Memory B cell (primary cell): ENCODE results near the gene RPUSD1.
"Not testable (repeated sequence)": the region's sequence is repeated elsewhere in the genome, so short reads cannot be mapped to it uniquely, and the experiment has no call there.

Source experiments
- ATAC-seq: fragments of 150-1000 bp; cut with Tn5 transposase; 2 replicates; pipeline ENCODE4 v1.10.0; 2021; ENCODE audit warnings: low read depth, mild to moderate bottlenecking, moderate library complexity
- DNase-seq, 2 donors: peaks; one replicate each; pipeline ENCODE4 v3.0.0; 2022; ENCODE audit warnings: low spot score in 2 of 2
- H3K27ac Mint-ChIP-seq: one replicate; pipeline ENCODE4 v1.8.0; 2022; ENCODE audit warnings: mild to moderate bottlenecking, moderate library complexity, mixed read lengths
- H3K27me3 Mint-ChIP-seq: one replicate; pipeline ENCODE4 v1.8.0; 2022; ENCODE audit warnings: mixed read lengths
- H3K36me3 Mint-ChIP-seq: one replicate; pipeline ENCODE4 v1.8.0; 2022; ENCODE audit warnings: mild to moderate bottlenecking, mixed read lengths
- H3K4me1 Mint-ChIP-seq: one replicate; pipeline ENCODE4 v1.8.0; 2022; ENCODE audit warnings: mixed read lengths
- H3K4me3 Mint-ChIP-seq: one replicate; pipeline ENCODE4 v1.8.0; 2022; ENCODE audit warnings: mild to moderate bottlenecking, moderate library complexity, mixed read lengths
- H3K9me3 Mint-ChIP-seq: one replicate; pipeline ENCODE4 v1.8.0; 2022; ENCODE audit warnings: mixed read lengths

The RPUSD1 gene

GRCh38 chr16:778447-778846, 9.7 kb downstream of the RPUSD1 start:
- Mint-ChIP-seq H3K4me1 (no peaks in the 10 kb centered on the region), H3K4me3 (no peak overlapping the region), H3K27ac (no peak overlapping the region), H3K36me3 (no peaks in the 10 kb centered on the region), H3K9me3 (no peaks in the 10 kb centered on the region), H3K27me3 (peaks cover 17% of the 10 kb centered on the region)
- DNase-seq (no peak), ATAC-seq (no peak)

- DNase-seq, result no peak
- H3K36me3 Mint-ChIP-seq, result no peaks in the 10 kb centered on the region
- H3K4me3 Mint-ChIP-seq, result no peak overlapping the region
- no peak for ATAC-seq
- peaks cover 13% of the 10 kb centered on the region for H3K27me3 Mint-ChIP-seq
- no peaks in the 10 kb centered on the region for H3K9me3 Mint-ChIP-seq
- H3K4me1 Mint-ChIP-seq, result no peaks in the 10 kb centered on the region
- no peak overlapping the region for H3K27ac Mint-ChIP-seq
Observed at GRCh38 chr16:777826-778225, 10.4 kb downstream of the RPUSD1 start.

GRCh38 chr16:776824-777223, 11.4 kb downstream of the RPUSD1 start:
- no peak for ATAC-seq

GRCh38 chr16:776298-776697, 11.9 kb downstream of the RPUSD1 start:
- ATAC-seq, H3K27me3 Mint-ChIP-seq, H3K9me3 Mint-ChIP-seq: not testable (repeated sequence)

More at GRCh38 chr16:776824-777223, 11.4 kb downstream of the RPUSD1 start:
- Mint-ChIP-seq H3K36me3 (no peaks in the 10 kb centered on the region), H3K9me3 (no peaks in the 10 kb centered on the region), H3K4me3 (no peak overlapping the region), H3K27me3 (peaks cover 12% of the 10 kb centered on the region), H3K27ac (no peak overlapping the region), H3K4me1 (no peaks in the 10 kb centered on the region)
- DNase-seq, result no peak

DNA sequence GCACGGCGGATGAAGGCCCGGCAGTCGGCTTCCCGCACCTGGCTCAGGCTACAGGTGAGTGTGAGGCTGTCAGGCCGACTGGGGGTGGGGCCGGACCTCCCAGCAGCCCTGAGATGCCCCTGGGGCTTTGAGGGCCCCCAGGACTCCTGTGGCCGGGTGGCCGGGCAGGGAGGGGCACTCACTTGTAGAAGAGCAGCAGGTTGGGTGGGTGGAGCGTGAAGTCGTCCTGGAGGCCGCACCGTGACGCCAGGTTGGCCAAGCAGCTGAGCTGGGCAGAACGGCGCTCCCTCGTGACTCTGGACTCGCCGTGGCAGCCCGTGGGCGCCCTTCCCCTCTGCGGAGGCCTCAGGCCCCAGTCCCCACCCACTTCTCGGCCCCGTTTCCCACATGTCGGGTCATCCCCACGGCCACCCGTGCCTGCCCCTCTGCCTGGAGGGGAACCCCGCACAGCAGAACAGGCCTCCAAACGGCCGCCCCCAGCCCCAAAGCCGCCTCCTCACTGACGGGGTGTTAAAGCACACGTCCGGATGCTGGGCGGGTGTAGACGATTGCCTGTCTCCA, 12.9 kb downstream of the RPUSD1 start:
- DNase-seq, result no peak
- Mint-ChIP-seq H3K27me3 (peaks cover 4% of the 10 kb centered on the region), H3K27ac (no peak overlapping the region), H3K4me1 (no peaks in the 10 kb centered on the region), H3K36me3 (no peaks in the 10 kb centered on the region), H3K9me3 (no peaks in the 10 kb centered on the region), H3K4me3 (no peak overlapping the region)
- no peak for ATAC-seq

More at GRCh38 chr16:776298-776697, 11.9 kb downstream of the RPUSD1 start:
- not testable (repeated sequence) for H3K27ac Mint-ChIP-seq, H3K36me3 Mint-ChIP-seq, DNase-seq, H3K4me1 Mint-ChIP-seq, H3K4me3 Mint-ChIP-seq

DNA sequence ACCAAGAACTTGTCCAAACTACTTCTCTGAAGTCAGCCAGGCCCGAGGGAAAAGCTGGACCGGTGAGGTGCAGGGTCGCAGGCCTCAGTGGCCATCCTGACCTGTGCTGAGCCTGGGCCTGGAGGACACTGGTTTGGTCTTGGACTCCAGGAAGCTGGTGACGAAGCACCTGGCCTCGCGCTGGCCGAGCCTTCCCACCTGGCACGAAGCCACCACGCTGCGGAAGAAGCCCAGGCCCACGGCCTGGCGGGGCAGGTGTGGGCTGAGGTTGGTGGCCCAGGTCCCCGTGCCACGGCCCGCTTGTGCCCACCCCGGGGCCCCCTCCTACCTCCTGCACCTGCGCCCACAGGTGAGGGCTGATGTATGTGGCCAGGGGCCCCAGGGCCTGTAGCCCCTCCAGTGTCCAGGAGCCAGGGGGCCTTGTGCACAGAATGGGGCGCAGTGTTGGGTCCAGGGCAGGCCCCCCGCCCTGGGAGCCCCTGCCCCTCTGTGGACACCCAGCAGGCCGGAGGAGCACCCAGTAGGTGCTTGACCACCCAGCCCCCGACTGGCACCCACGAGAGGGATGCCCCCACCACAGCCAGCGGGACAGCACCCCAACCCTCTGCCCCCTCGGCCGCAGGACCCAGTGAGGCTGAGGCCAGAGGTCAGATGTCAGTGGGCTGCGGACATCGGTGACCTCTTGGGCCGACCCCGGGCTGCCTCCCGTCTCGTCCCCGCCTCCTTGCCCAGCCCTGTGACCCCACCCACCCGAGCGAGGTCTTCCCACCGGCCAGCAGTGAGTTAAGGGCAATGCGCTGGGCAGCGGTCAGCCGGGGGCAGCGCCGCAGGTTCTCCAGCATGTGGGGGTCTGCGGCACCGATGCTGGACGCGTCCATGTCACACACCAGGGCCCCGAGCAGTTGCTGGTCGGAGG, 13.8 kb downstream of the RPUSD1 start:
- no peak for ATAC-seq
- Mint-ChIP-seq H3K27ac (no peak overlapping the region), H3K27me3 (peaks cover 4% of the 10 kb centered on the region), H3K9me3 (no peaks in the 10 kb centered on the region), H3K36me3 (no peaks in the 10 kb centered on the region), H3K4me3 (no peak overlapping the region), H3K4me1 (no peaks in the 10 kb centered on the region)
- DNase-seq, result no peak

- ATAC-seq (no peak), DNase-seq (no peak)
- no peak overlapping the region for H3K27ac Mint-ChIP-seq
- no peak overlapping the region for H3K4me3 Mint-ChIP-seq
- no peaks in the 10 kb centered on the region for H3K9me3 Mint-ChIP-seq
- no peaks in the 10 kb centered on the region for H3K36me3 Mint-ChIP-seq
- H3K4me1 Mint-ChIP-seq, result no peaks in the 10 kb centered on the region
- peaks cover 4% of the 10 kb centered on the region for H3K27me3 Mint-ChIP-seq
Observed at GRCh38 chr16:772959-773358, 15.2 kb downstream of the RPUSD1 start.

- no peaks in the 10 kb centered on the region for H3K36me3 Mint-ChIP-seq
- ATAC-seq, result no peak
- H3K27ac Mint-ChIP-seq, result no peak overlapping the region
- no peaks in the 10 kb centered on the region for H3K9me3 Mint-ChIP-seq
- H3K4me3 Mint-ChIP-seq, result no peak overlapping the region
- peaks cover 3% of the 10 kb centered on the region for H3K27me3 Mint-ChIP-seq
- H3K4me1 Mint-ChIP-seq, result no peaks in the 10 kb centered on the region
- no peak for DNase-seq
Observed at GRCh38 chr16:770411-770810, 17.8 kb downstream of the RPUSD1 start.

- Mint-ChIP-seq H3K4me1 (no peaks in the 10 kb centered on the region), H3K4me3 (no peak overlapping the region), H3K9me3 (no peaks in the 10 kb centered on the region), H3K36me3 (no peaks in the 10 kb centered on the region), H3K27ac (no peak overlapping the region), H3K27me3 (peaks cover 3% of the 10 kb centered on the region)
- no peak for ATAC-seq
- no peak for DNase-seq
Observed at GRCh38 chr16:769934-770333, 18.2 kb downstream of the RPUSD1 start.

- H3K9me3 Mint-ChIP-seq, result no peaks in the 10 kb centered on the region
- no peak overlapping the region for H3K27ac Mint-ChIP-seq
- H3K27me3 Mint-ChIP-seq, result peaks cover 3% of the 10 kb centered on the region
Observed at GRCh38 chr16:769184-769784, 18.9 kb downstream of the RPUSD1 start.

DNA sequence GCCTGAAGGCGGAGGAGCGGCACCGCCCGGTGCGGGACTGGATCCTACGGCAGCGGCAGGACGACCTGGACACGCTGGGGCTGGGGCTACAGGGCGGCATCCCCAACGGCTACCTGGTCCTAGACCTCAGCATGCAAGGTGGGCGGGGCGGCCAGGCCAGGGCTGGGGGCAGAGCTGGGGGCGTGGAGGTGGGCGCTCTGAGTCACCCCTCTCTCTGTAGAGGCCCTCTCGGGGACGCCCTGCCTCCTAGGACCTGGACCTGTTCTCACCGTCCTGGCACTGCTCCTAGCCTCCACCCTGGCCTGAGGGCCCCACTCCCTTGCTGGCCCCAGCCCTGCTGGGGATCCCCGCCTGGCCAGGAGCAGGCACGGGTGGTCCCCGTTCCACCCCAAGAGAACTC, 19.8 kb downstream of the RPUSD1 start:
- Mint-ChIP-seq H3K27ac (no peak overlapping the region), H3K4me3 (no peak overlapping the region), H3K4me1 (no peaks in the 10 kb centered on the region), H3K36me3 (no peaks in the 10 kb centered on the region), H3K27me3 (peaks cover 6% of the 10 kb centered on the region), H3K9me3 (no peaks in the 10 kb centered on the region)
- ATAC-seq (no peak), DNase-seq (no peak)

More at GRCh38 chr16:769184-769784, 18.9 kb downstream of the RPUSD1 start:
- DNase-seq (no peak), ATAC-seq (no peak)
- Mint-ChIP-seq H3K4me3 (no peak overlapping the region), H3K4me1 (no peaks in the 10 kb centered on the region), H3K36me3 (no peaks in the 10 kb centered on the region)

GRCh38 chr16:767743-768235, 20.4 kb downstream of the RPUSD1 start:
- ATAC-seq (no peak), DNase-seq (no peak)
- Mint-ChIP-seq H3K4me1 (no peaks in the 10 kb centered on the region), H3K27ac (no peak overlapping the region), H3K27me3 (peaks cover 6% of the 10 kb centered on the region), H3K9me3 (no peaks in the 10 kb centered on the region), H3K36me3 (no peaks in the 10 kb centered on the region), H3K4me3 (no peak overlapping the region)

GRCh38 chr16:766820-767640, 21.2 kb downstream of the RPUSD1 start:
- no peak for ATAC-seq
- Mint-ChIP-seq H3K27ac (no peak overlapping the region), H3K36me3 (no peaks in the 10 kb centered on the region), H3K4me3 (no peak overlapping the region), H3K27me3 (peaks cover 9% of the 10 kb centered on the region), H3K9me3 (no peaks in the 10 kb centered on the region), H3K4me1 (no peaks in the 10 kb centered on the region)
- no peak for DNase-seq
